GM19099 (cell line): ENCODE results near the gene SEPTIN5.

Source experiments
- POLR2A ChIP-seq: IDR thresholded peaks from 3 replicates; pipeline ENCODE4 v1.6.1; 2011; ENCODE audit warnings: low read depth; ENCODE audit not compliant: insufficient read length; ENCODE audit errors: extremely low read depth

SEPTIN5 gene

GRCh38 chr22:19755145-19755710 is 40.9 kb downstream of the SEPTIN5 start:
- no peak for TF ChIP-seq POLR2A

GRCh38 chr22:19755722-19756287 is 41.5 kb downstream of the SEPTIN5 start:
- no peak for TF ChIP-seq POLR2A

- no peak for TF ChIP-seq POLR2A
Observed at GRCh38 chr22:19756288-19757128, 42.2 kb downstream of the SEPTIN5 start.

GRCh38 chr22:19757140-19757984 is 43.1 kb downstream of the SEPTIN5 start:
- TF ChIP-seq POLR2A: no peak

- no peak for TF ChIP-seq POLR2A
Observed at GRCh38 chr22:19757985-19758895, 43.9 kb downstream of the SEPTIN5 start.

GRCh38 chr22:19758896-19759426 is 44.7 kb downstream of the SEPTIN5 start:
- no peak for TF ChIP-seq POLR2A

GRCh38 chr22:19759427-19760057 is 45.2 kb downstream of the SEPTIN5 start:
- TF ChIP-seq POLR2A: no peak

GRCh38 chr22:19760058-19760950 is 46.0 kb downstream of the SEPTIN5 start, which contains the start of gene TBX1:
Gene TBX1, plus strand, starts transcription at chr22:19760778. Its CDS starts 66 bp downstream, at chr22:19760844.
- no peak for TF ChIP-seq POLR2A

GRCh38 chr22:19760951-19761724 is 46.8 kb downstream of the SEPTIN5 start:
- no peak for TF ChIP-seq POLR2A

GRCh38 chr22:19761725-19762567 is 47.6 kb downstream of the SEPTIN5 start:
- no peak for TF ChIP-seq POLR2A

GRCh38 chr22:19762568-19763457 is 48.5 kb downstream of the SEPTIN5 start:
- TF ChIP-seq POLR2A: no peak
